WTC11 (cell line): Measurements from ENCODE around the gene TBCCD1. TPM values are rescaled to one million over a fixed set of nuclear protein-coding genes. Genes with fewer than 3 reads are reported as not detected.
A peak's percentile ranks its signal among the peaks of the same experiment; 100 is the strongest.

Source experiments
- AFF4 ChIP-seq: sonication (generic); formaldehyde crosslinking; IDR thresholded peaks from 2 replicates; pipeline ENCODE4 v1.8.1; 2023; ENCODE audit warnings: mild to moderate bottlenecking, missing genetic modification reagents, borderline replicate concordance
- ATF1 ChIP-seq: sonication (generic); formaldehyde crosslinking; IDR thresholded peaks from 2 replicates; pipeline ENCODE4 v1.8.1; 2023; ENCODE audit warnings: mild to moderate bottlenecking, moderate library complexity, missing genetic modification reagents
- CDX4 ChIP-seq: fragments of 250-450 bp; sonication (Bioruptor Pico); IDR thresholded peaks from 2 replicates; pipeline ENCODE4 v1.9.0; 2021; ENCODE audit warnings: moderate library complexity, mild to moderate bottlenecking, inconsistent platforms, borderline replicate concordance
- CREM ChIP-seq: sonication (generic); formaldehyde crosslinking; IDR thresholded peaks from 2 replicates; pipeline ENCODE4 v1.8.1; 2022; ENCODE audit warnings: mild to moderate bottlenecking, missing genetic modification reagents, moderate library complexity
- ELF4 ChIP-seq: sonication (generic); formaldehyde crosslinking; IDR thresholded peaks from 2 replicates; pipeline ENCODE4 v1.8.1; 2022; ENCODE audit warnings: low read depth, mild to moderate bottlenecking, moderate library complexity, missing genetic modification reagents
- ERG ChIP-seq: fragments of 250-450 bp; sonication (Bioruptor Pico); IDR thresholded peaks from 2 replicates; pipeline ENCODE4 v1.8.0; 2021; ENCODE audit warnings: mild to moderate bottlenecking
- ETV6 ChIP-seq: sonication (generic); formaldehyde crosslinking; IDR thresholded peaks from 2 replicates; pipeline ENCODE4 v1.8.1; 2022; ENCODE audit warnings: mild to moderate bottlenecking, missing genetic modification reagents
- IRF2 ChIP-seq: sonication (generic); formaldehyde crosslinking; IDR thresholded peaks from 2 replicates; pipeline ENCODE4 v1.8.0; 2022; ENCODE audit warnings: low read depth, missing genetic modification reagents, borderline replicate concordance
- MYBL2 ChIP-seq: sonication (generic); formaldehyde crosslinking; IDR thresholded peaks from 2 replicates; pipeline ENCODE4 v1.8.1; 2023; ENCODE audit warnings: mild to moderate bottlenecking, moderate library complexity, missing genetic modification reagents
- NR1H2 ChIP-seq: sonication (generic); formaldehyde crosslinking; IDR thresholded peaks from 2 replicates; pipeline ENCODE4 v1.9.0; 2021; ENCODE audit warnings: mild to moderate bottlenecking, moderate library complexity, missing genetic modification reagents
- NR2C2 ChIP-seq: sonication (generic); formaldehyde crosslinking; IDR thresholded peaks from 2 replicates; pipeline ENCODE4 v1.8.0; 2022; ENCODE audit warnings: mild to moderate bottlenecking, missing genetic modification reagents
- NR3C1 ChIP-seq: sonication (generic); formaldehyde crosslinking; conservative IDR thresholded peaks from 2 replicates; pipeline ENCODE4 v1.8.1; 2023; ENCODE audit warnings: low read depth, mild to moderate bottlenecking, missing genetic modification reagents
- PRDM15 ChIP-seq: sonication (generic); formaldehyde crosslinking; IDR thresholded peaks from 2 replicates; pipeline ENCODE4 v1.8.0; 2022; ENCODE audit warnings: missing genetic modification reagents
- RORB ChIP-seq: fragments of 250-450 bp; sonication (Bioruptor Pico); IDR thresholded peaks from 2 replicates; pipeline ENCODE4 v1.9.0; 2021; ENCODE audit warnings: mild to moderate bottlenecking
- SOX15 ChIP-seq: fragments of 250-450 bp; sonication (Bioruptor Pico); IDR thresholded peaks from 2 replicates; pipeline ENCODE4 v1.9.0; 2021; ENCODE audit warnings: mild to moderate bottlenecking
- ZMAT4 ChIP-seq: fragments of 250-450 bp; sonication (Bioruptor Pico); IDR thresholded peaks from 2 replicates; pipeline ENCODE4 v1.9.0; 2021; ENCODE audit warnings: mild to moderate bottlenecking
- ZNF281 ChIP-seq: sonication (generic); formaldehyde crosslinking; IDR thresholded peaks from 2 replicates; pipeline ENCODE4 v1.8.0; 2023; ENCODE audit warnings: mild to moderate bottlenecking, missing genetic modification reagents
- total RNA-seq: library from RNA; stranded (reverse); gene quantifications from 3 replicates; pipeline ENCODE4 v1.2.3, GENCODE V29; 2021
- TF ChIP-seq, protein P1 (sequence below): sonication (generic); formaldehyde crosslinking; IDR thresholded peaks from 2 replicates; pipeline ENCODE4 v1.8.1; 2023; ENCODE audit warnings: mild to moderate bottlenecking, missing genetic modification reagents

TBCCD1 gene
- total RNA-seq, 1 experiment from 2014 or later, result 10.6 TPM

- peak; percentile 96 for TF ChIP-seq CREM
- TF ChIP-seq AFF4 (CRISPR knock-in tag), result 0 out of 2 replicates have a peak, but pooled peaks have one; percentile 42
- TF ChIP-seq ZNF281, result no peak
- TF ChIP-seq ATF1, result peak; percentile 62; the same call in 1 of the 2 replicates
- TF ChIP-seq, protein P1, sequence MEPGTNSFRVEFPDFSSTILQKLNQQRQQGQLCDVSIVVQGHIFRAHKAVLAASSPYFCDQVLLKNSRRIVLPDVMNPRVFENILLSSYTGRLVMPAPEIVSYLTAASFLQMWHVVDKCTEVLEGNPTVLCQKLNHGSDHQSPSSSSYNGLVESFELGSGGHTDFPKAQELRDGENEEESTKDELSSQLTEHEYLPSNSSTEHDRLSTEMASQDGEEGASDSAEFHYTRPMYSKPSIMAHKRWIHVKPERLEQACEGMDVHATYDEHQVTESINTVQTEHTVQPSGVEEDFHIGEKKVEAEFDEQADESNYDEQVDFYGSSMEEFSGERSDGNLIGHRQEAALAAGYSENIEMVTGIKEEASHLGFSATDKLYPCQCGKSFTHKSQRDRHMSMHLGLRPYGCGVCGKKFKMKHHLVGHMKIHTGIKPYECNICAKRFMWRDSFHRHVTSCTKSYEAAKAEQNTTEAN (CRISPR knock-in tag), result no peak
- no peak for TF ChIP-seq ELF4
- TF ChIP-seq SOX15 (CRISPR knock-in tag), result no peak
- no peak for TF ChIP-seq NR3C1 (CRISPR knock-in tag)
- TF ChIP-seq ZMAT4 (CRISPR knock-in tag), result no peak
- TF ChIP-seq PRDM15, result no peak
- TF ChIP-seq NR2C2 (CRISPR knock-in tag), result no peak
- TF ChIP-seq MYBL2 (CRISPR knock-in tag), result 0 out of 2 replicates have a peak, but pooled peaks have one; percentile 53
- TF ChIP-seq ETV6 (CRISPR knock-in tag), result peak; percentile 59; the same call in 1 of the 2 replicates
- no peak for TF ChIP-seq RORB (CRISPR knock-in tag)
- no peak for TF ChIP-seq ERG (CRISPR knock-in tag)
- TF ChIP-seq NR1H2, result no peak
- TF ChIP-seq CDX4 (CRISPR knock-in tag), result no peak
- TF ChIP-seq IRF2 (CRISPR knock-in tag), result no peak
These were observed 3.2 kb upstream of the TBCCD1 start, which contains the start of gene DNAJB11 (continued) for GRCh38 chr3:186570096-186570940.
